ENCODE measurements around the gene TSC22D4.
"Not testable (repeated sequence)": the region's sequence is repeated elsewhere in the genome, so short reads cannot be mapped to it uniquely, and the experiment has no call there.

TSC22D4 gene

DNA sequence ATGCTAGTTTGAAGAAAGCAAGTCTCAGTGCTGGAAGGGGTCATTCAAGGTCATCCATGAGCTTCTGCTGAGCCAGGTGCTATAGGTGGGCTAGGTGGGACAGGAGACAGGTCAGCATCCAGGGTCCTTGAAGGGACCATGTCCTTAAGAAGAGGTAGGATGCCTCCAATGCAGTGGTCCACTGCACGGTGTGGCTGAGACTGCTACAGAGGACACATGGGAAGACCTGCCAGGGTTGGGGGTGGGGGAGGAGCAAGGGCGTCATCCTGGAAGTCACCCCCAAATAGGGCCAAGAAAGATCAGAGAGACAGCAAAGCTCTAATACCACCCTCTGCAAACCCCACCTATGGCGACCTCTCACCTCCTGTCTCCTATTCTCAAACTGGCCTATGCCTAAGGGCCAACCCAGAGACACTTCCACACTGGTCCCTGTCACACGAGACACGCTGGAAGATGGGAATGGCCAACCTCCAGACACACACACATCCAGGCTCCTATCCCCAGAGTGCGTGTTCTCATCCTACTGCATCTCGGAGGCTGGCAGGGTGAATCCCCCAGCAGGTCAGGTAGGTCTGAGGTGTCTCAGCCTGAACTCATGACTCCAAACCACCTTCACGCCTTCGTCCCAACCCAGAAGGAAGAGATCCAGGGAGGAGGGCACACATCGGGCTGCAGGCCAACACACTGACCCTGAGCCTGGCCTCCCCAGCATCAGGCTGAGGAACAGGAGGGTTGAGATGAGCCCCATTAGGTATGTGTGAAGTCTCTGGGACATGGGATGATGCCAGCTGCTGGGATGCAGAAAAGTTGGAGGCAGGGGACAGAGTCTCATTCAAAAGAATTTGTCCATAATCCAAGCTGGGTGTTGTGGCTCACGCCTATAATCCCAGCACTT lies 37.1 kb downstream of the TSC22D4 start:
- DNase-seq = no peak

DNA sequence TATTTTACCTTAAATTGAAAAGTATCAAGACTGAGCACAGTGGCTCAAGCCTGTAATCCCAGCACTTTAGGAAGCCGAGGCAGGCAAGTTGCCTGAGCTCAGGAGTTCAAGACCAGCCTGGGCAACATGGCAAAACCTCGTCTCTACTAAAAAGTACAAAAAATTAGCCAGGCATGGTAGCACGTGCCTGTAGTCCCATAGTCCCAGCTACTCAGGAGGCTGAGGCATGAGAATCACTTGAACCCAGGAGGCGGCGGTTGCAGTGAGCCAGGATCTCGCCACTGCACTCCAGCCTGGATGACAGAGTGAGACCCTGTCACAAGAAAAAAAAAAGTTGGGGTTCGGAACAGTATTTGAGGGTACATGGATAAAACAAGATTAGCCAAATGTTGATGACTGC lies 39.8 kb downstream of the TSC22D4 start:
- DNase-seq = not testable (repeated sequence)

DNA sequence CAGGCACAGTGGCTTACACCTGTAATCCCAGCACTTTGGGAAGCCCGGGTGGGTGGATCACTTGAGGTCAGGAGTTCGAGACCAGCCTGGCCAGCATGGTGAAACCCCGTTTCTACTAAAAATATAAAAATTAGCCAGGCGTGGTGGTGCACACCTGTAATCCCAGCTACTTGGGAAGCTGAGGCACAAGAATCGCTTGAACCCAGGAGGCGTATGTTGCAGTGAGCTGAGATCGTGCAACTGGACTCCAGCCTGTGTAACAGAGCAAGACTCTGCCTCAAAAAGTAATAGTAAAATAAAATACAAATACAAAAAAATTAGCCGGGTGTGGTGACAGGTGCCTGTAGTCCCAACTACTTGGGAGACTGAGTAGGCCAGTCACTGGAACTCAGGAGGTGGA lies 40.3 kb downstream of the TSC22D4 start:
- DNase-seq = not testable (repeated sequence)

DNA sequence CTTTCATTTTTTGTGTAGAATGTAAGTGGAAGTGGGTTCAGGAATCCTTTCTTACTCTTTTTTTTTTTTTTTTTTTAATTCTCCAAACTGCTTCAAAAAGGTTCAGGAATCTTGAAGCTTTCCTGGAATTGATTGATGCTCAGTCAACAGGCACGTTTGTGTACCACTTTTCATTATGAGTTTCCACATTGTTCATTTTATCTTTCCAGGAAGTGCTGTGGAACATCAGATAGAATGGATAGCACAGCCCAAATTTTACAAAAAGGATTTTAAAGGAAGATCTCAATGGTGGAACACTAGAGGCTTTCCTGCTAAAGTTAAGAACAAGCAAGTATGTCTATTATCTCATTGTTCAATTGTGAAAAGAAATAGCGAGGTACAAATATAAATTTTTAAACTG lies 40.8 kb downstream of the TSC22D4 start:
- DNase-seq = no peak

DNA sequence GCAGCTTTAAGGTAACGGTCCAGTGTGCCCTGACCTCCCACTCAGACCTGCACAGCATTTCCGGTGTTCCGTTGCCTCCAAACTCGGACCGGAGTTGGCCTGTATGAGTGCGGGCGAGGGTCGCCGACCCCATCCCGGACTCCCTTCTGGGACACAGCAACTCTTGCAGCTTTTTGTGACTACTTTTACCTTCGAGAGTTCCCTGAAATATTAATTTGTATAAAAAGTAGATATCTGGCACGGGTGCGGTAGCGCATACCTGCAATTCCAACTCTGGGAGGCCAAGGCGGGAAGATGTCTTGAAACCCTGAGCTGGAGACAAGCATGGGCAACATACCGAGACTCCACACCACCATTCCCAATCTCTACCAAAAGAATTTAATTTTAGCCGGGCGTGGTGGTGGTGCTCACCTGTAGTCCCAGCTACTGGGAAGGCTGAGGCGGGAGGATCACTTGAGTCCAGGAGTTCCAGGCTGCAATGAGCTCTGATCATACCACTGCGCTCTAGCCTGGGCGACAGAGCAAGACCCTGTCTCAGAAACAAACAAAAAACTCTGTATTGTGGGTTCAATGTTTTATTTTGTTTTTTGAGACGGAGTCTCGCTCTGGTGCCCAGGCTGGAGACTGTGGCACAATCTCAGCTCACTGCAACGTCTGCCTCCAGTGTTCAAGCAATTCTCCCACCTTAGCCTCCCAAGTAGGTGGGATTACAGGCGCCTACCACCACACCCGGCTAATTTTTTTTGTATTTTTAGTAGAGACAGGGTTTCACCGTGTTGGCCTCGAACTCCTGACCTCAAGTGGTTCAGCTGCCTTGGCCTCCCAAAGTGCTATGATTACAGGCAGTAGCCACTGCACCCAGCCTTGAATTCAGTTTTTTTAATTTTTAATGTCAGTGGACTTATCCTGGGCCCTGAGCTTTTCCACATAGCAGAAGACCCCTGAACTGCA lies 41.6 kb downstream of the TSC22D4 start:
- no peak for DNase-seq

DNA sequence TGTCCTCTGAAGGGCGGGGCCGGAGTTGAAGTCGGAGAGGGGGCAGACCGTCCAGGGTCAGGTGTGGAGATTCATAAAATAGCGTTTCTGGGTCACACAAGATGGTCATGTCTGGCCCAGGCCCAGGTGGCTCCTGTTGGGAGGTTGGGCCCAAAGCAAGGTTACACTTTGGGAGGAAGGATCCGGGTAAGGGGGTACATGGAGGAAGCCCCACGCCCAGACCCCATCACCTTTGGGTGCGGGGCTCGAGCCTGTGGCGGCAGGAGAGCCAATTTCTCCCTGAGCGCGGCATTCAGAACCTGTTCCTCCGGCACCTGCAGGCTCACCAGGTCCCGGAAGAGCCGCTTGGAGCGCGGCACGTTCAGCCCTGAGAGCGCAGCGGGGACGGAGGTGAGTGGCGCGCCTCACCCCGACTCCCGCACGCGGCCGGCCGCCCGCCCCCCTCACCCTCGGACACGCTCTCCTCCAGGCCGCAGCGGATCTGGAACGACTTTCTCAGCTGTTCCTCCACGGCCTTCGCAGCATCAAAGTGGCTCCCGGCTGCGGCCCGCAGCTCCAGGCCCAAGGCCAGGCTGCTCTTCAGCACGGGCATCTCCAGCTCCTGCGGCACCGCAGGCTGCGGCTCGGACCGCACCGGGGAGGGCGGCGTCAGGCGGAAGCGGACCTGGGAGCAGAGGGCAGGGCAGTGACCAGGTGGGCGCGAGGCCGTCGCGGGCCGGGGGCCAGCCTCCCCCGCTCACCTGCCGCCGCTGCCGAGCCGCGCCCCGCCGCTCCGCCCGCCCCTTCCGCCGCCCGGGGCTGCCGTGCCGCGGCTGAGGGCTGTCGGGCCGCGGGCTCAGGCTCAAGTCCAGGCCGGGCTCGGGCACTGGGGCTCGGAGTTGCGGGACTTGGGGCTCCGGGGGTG lies 43.4 kb downstream of the TSC22D4 start:
- peak; percentile 24 for DNase-seq

DNA sequence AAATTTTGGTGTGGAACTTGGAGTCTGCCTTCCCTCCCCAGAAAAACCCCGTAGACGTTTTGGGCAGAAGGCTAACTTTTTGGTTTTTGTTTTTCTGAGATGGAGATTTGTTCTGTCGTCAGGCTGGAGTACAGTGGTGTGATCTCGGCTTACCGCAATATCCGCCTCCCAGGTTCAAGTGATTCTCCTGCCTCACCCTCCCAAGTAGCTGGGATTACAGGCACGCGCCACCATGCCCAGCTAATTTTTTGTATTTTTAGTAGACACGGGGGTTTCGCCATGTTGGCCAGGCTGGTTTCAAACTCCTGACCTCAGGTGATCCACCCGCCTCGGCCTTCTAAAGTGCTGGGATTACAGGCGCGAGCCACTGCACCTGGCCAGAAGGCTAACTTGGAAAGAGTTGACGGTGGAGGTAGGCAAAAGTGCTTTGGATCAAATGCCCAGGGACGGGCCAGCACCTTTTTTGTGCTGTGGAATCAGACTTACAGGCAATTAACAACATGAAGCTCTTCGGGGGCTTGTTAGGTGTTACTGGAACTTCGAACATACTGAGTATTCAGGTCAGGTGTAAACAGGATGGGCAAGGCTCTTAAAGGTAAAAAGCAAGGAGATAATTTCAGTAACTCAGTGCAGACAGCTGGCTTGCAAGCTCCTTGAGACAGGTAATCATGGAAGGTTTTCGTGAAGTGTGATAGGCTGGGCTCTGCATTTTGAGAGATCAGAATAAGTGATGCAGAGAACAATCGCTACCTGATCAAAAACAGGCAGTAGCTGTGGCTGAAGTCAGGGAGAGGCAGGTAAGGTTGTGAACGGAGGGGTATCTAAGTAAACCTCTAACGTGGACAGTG lies 44.5 kb downstream of the TSC22D4 start:
- no peak for DNase-seq

DNA sequence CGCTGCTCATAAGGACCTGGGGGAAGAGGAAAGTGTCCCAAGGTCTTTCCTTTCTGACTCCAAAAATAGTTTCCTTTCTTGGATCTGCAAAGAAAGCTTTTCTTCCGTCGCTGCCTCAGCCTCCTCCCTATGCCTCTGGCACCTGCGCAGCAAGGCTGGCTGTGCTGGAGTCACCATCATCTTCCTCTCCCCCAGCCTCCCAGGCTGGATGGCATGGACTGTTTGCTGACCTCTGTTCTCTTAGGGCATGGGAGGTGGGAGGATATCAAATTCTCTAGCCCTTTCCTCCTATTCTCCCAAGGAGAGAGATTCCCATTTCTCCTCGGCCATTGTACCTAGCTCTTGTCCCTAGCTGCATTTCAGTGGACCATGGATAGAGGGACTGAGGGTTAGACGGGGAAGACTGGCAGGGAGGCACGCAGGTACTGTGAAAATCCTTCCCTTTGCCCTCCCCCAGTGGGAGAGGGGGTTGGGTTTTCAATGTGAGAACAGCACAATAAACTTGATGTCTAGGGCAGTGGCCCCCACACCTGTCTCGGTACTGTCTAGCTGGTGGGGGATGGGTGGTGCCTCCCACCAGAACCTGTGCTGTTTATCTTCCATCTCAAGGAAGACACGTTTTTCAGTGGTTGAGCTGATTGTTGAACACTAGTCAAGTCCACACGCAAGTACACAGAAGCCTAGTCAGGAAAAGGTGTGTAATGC lies 45.3 kb downstream of the TSC22D4 start:
- DNase-seq = no peak

DNA sequence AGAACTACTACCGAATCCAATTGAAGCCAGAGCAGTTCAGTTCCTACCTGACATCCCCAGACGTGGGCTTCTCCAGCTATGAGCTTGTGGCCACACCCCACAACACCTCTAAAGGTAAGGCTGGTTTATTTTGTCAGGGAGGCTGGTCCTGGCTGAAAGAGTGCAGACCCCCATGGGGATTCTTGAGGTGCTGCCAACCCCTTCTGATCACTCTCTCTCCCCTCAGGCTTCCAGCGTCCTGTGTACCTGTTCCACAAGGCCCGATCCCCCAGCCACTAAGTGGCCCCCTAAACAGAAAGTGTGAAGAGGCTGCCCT lies 45.8 kb downstream of the TSC22D4 start:
- DNase-seq = no peak

DNA sequence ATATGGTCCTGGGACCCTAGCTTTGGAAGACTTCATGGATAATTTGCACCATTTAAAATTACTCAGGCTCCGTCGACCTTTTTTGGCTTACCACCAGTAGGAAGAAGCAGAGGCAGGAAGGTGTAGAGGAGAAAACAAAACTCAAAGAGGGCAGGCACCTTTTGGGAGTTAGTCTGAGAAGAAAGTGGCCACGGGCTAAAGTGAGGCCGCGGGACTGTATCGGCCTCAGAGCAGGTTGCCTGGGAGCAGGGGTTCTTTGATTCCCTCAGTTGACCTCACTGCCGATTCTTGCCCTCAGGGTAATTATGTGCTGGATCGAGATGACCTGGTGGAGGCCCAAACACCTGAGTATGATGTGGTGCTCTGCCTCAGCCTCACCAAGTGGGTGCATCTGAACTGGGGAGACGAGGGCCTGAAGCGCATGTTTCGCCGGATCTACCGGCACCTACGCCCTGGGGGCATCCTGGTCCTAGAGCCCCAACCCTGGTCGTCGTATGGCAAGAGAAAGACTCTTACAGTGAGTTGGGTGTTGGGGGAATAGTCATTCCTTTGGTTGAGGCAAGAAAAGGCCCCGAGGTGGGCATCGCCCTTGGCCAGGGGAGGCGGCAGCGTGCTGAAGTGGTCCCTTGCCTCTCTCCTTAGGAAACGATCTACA lies 46.3 kb downstream of the TSC22D4 start:
- DNase-seq = no peak

DNA sequence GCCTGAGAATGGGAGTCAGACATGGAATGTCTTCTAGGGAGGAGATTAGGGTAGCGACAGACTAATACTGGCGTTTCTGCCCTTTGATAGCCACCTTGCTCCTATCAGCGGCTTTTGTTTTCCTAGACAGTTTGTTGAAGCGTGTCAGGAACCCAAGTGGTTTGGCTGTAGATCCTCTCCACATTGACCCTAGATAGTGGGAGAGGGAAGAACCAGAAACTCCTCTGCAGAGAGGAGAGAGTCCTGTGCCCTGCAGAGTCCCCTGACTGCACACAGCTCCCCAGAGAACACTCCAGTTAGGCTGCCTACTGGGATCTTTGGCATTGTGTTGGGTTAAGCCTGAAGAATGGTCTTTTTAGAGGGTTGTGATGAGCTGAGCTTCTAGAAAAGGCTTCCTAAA lies 47.0 kb downstream of the TSC22D4 start:
- DNase-seq = no peak

DNA sequence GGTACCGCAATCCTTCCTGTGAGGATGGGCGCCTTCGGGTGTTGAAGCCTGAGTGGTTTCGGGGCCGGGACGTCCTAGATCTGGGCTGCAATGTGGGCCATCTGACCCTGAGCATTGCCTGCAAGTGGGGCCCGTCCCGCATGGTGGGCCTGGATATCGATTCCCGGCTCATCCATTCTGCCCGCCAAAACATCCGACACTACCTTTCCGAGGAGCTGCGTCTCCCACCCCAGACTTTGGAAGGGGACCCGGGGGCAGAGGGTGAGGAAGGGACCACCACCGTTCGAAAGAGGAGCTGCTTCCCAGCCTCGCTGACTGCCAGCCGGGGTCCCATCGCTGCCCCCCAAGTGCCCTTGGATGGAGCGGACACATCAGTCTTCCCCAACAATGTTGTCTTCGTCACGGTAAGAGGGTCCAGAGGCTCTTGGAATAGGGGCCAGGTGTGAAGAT lies 47.7 kb downstream of the TSC22D4 start:
- DNase-seq = no peak

DNA sequence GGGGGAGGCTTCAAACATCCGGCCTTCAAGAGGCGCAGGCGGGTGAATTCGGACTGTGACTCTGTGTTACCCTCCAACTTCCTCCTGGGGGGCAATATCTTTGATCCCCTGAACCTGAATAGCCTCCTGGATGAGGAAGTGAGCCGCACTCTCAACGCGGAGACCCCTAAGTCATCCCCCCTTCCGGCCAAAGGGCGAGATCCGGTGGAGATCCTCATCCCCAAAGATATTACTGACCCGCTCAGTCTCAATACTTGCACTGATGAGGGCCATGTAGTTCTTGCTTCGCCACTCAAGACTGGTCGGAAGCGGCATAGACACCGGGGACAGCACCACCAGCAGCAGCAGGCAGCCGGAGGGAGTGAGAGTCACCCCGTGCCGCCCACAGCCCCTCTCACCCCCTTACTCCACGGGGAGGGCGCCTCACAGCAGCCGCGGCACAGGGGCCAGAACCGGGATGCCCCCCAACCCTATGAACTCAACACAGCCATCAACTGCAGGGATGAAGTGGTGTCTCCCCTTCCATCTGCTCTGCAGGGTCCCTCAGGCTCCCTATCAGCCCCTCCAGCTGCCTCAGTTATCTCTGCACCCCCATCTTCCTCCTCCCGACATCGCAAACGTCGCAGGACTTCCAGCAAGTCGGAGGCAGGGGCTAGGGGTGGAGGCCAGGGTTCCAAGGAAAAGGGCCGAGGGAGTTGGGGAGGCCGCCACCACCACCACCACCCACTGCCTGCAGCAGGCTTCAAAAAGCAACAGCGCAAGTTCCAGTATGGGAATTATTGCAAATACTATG lies 48.3 kb downstream of the TSC22D4 start:
- DNase-seq = no peak

DNA sequence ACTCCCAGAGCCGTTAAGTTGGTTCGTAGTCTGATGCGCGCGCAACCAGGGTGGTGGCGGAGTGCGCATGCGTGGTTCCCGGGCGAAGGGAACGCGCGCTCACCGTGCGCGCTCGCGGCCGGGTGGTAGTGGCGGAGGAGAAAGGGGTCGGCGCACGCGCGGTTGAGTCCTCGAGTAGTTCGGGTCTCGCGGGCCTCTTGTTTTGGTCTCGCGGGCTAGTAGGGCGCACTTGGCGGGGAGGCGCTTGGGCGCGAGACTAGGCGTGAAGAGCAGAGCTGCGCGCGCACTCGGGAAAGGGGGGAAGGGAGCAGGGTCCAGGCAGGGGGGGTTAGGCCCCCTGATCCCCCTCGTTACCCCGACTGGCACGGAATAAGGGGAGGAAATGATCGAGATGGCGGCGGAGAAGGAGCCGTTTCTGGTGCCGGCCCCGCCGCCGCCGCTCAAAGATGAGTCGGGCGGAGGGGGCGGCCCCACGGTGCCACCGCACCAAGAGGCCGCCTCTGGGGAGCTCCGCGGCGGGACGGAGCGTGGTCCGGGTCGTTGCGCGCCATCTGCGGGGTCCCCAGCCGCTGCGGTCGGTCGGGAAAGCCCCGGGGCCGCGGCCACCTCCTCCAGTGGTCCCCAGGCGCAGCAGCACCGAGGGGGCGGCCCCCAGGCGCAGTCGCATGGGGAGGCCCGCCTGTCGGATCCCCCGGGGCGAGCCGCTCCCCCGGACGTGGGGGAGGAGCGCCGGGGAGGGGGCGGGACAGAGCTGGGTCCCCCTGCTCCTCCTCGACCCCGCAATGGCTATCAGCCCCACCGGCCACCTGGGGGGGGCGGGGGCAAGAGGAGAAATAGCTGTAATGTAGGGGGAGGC lies 49.1 kb downstream of the TSC22D4 start, which contains the start of gene MEPCE:
MEPCE (plus strand) TSS at position 195 of the 856 bp plus-strand sequence; CDS start at position 383, 188 bp downstream.
- DNase-seq = peak; percentile 99

DNA sequence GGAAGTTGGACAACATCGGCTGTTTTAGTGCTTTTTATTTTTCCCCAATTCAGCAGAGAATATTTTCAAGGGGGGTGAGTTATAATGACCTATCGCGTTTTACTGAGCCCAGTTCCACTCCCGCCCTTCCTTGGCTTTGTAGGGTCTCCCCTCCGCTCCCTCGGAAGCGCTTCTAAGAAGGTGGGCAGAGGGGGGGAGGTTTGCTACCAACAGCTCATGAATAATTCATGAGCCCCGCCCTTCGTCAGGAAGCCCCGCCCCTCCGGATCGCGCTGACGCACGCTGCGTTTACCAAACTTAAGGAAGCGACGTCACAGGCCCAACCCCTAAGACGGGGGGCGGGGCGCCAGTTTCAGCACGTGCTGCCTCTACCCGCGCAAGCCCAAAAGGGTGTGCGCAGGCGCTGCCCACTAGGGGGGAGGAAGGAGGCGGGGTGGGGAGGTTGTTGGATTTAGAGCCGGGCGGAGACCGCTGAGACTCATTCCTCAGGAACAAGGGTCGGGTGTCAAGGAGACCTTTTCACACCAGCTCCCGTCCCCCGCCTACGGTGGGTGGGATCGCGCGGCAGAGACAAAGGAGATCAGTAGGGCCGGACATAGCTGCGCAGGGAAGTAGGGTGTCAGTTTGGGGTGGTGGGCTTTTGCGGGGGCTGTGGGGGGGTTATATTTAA lies 49.9 kb downstream of the TSC22D4 start:
- peak; percentile 100 for DNase-seq

DNA sequence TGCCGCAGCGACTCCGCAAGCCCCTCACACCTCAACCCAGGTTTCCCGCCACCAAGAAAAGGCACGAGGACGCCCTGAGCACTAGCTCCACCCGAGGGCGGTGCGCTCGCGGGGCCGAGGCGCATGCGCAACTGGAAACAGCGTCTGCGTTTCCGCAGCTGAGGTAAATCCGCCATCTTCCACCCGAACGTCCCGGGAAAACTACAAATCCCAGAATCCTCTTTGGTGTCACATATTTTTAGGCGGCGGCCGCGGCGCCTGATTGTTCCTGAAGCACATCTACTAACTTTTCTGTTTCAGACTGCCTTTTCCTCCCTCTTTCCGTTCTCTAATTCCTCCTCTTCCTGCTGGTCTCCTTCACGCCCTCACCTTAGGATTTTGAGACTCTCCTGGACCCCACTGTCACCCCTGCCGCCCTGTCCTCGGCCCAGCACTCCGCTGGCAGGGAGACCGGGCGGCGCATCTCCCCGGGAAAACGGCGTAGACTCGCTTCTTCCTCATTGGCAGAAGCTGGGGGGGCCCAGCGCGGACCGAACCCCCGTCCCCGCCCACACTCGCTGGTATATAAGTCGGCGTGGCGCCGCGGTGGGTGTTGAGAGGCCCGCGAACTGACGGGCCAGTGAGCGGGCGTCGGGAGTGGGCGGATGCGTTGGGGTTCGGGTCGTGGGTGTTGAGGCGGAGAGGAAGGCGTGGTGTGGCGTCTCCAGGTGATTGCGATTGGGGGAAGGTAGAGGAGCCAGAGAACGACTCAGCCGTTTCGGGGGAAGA lies 50.6 kb downstream of the TSC22D4 start, which contains the start of gene ZCWPW1:
ZCWPW1 (minus strand) TSS at position 505 of the 768 bp plus-strand sequence. CDS start 8,054 bp downstream, outside the sequence.
- DNase-seq = peak; percentile 96

DNA sequence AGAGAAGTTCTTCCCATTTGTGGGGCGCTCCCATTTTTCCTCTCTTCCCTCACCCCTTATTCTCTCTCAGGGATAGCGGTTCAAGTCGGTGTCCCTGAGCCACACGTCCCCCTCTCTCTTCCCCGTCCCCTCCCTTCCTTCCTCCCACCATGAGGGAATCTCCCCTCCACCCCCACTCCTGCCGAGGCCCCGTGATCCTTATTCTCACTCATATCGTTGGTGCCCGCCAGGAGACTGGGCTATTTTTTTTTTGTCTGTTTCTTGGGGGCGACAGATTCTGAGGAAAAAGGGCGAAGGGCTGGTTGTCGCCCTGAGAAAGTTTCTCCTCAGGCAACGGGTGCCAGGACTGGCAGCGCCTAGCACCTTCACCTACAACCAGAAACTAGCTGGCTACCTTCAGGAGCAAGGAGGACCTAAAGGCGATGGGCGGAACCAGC lies 51.2 kb downstream of the TSC22D4 start:
- DNase-seq = no peak
